Mononuclear cell (primary cell): Measurements from ENCODE around the gene TPGS2. TPM values are rescaled to one million over a fixed set of nuclear protein-coding genes. Genes with fewer than 3 reads are reported as not detected.
"Not testable (repeated sequence)": the region's sequence is repeated elsewhere in the genome, so short reads cannot be mapped to it uniquely, and the experiment has no call there.

Experiments
- H3K27me3 ChIP-seq: 2 replicates; pipeline ENCODE4 v1.6.0; 2011; ENCODE audit warnings: low read length, control low read depth; ENCODE audit not compliant: insufficient read depth
- H3K4me1 ChIP-seq: 2 replicates; pipeline ENCODE4 v1.5.1; 2011; ENCODE audit warnings: mild to moderate bottlenecking, low read length, control low read depth; ENCODE audit not compliant: insufficient read depth
- H3K4me3 ChIP-seq: 2 replicates; pipeline ENCODE4 v1.5.1; 2011; ENCODE audit warnings: mild to moderate bottlenecking, low read length, moderate library complexity
- H3K9me3 ChIP-seq: 2 replicates; pipeline ENCODE4 v1.5.1; 2011; ENCODE audit warnings: low read depth, mild to moderate bottlenecking, control low read depth, low read length
- total RNA-seq: library from RNA; depleted of rRNA; stranded (reverse); fragments of >200 nt; gene quantifications from one replicate; pipeline ENCODE4 v1.2.3, GENCODE V29; 2012

Gene TPGS2
- total RNA-seq, 1 donor = 35.5 TPM

- Histone ChIP-seq H3K9me3 (no peaks in the 10 kb centered on the region), H3K4me1 (no peaks in the 10 kb centered on the region), H3K4me3 (no peak overlapping the region), H3K27me3 (no peaks in the 10 kb centered on the region)
These were observed 57.6 kb downstream of the TPGS2 start for GRCh38 chr18:36771245-36771644.

- Histone ChIP-seq H3K4me3 (no peak overlapping the region), H3K9me3 (no peaks in the 10 kb centered on the region), H3K27me3 (no peaks in the 10 kb centered on the region), H3K4me1 (no peaks in the 10 kb centered on the region)
These were observed 58.4 kb downstream of the TPGS2 start for GRCh38 chr18:36770315-36770946.

- H3K4me3 ChIP-seq = no peak overlapping the region
- H3K9me3 ChIP-seq = no peaks in the 10 kb centered on the region
- no peaks in the 10 kb centered on the region for H3K4me1 ChIP-seq
- H3K27me3 ChIP-seq = no peaks in the 10 kb centered on the region
These were observed 59.0 kb downstream of the TPGS2 start for GRCh38 chr18:36769611-36770314.

- Histone ChIP-seq H3K4me1 (no peaks in the 10 kb centered on the region), H3K4me3 (no peak overlapping the region), H3K27me3 (no peaks in the 10 kb centered on the region), H3K9me3 (no peaks in the 10 kb centered on the region)
These were observed 59.6 kb downstream of the TPGS2 start for GRCh38 chr18:36769172-36769571.

- Histone ChIP-seq H3K4me1 (no peaks in the 10 kb centered on the region), H3K4me3 (no peak overlapping the region), H3K9me3 (no peaks in the 10 kb centered on the region), H3K27me3 (no peaks in the 10 kb centered on the region)
These were observed 62.0 kb downstream of the TPGS2 start for GRCh38 chr18:36766836-36767235.

GRCh38 chr18:36762965-36763364 is 65.8 kb downstream of the TPGS2 start:
- H3K27me3 ChIP-seq, H3K9me3 ChIP-seq, H3K4me1 ChIP-seq, H3K4me3 ChIP-seq: not testable (repeated sequence)

- no peaks in the 10 kb centered on the region for H3K27me3 ChIP-seq
These were observed 66.7 kb downstream of the TPGS2 start for GRCh38 chr18:36762074-36762473.

GRCh38 chr18:36761186-36761698 is 67.6 kb downstream of the TPGS2 start:
- H3K27me3 ChIP-seq = no peaks in the 10 kb centered on the region
- H3K9me3 ChIP-seq = no peaks in the 10 kb centered on the region
- H3K4me1 ChIP-seq = no peaks in the 10 kb centered on the region
- no peak overlapping the region for H3K4me3 ChIP-seq

More at GRCh38 chr18:36762074-36762473, 66.7 kb downstream of the TPGS2 start:
- H3K4me3 ChIP-seq = no peak overlapping the region
- no peaks in the 10 kb centered on the region for H3K9me3 ChIP-seq
- H3K4me1 ChIP-seq = no peaks in the 10 kb centered on the region

GRCh38 chr18:36760598-36760997 is 68.2 kb downstream of the TPGS2 start:
- Histone ChIP-seq H3K4me1 (no peaks in the 10 kb centered on the region), H3K9me3 (no peaks in the 10 kb centered on the region), H3K4me3 (no peak overlapping the region), H3K27me3 (no peaks in the 10 kb centered on the region)

- Histone ChIP-seq H3K27me3 (no peaks in the 10 kb centered on the region), H3K4me3 (no peak overlapping the region), H3K4me1 (no peaks in the 10 kb centered on the region)
These were observed 69.5 kb downstream of the TPGS2 start for GRCh38 chr18:36759167-36759776.

GRCh38 chr18:36758623-36759022 is 70.2 kb downstream of the TPGS2 start:
- H3K4me1 ChIP-seq = no peaks in the 10 kb centered on the region
- no peaks in the 10 kb centered on the region for H3K27me3 ChIP-seq
- H3K9me3 ChIP-seq = no peaks in the 10 kb centered on the region
- H3K4me3 ChIP-seq = no peak overlapping the region

More at GRCh38 chr18:36759167-36759776, 69.5 kb downstream of the TPGS2 start:
- no peaks in the 10 kb centered on the region for H3K9me3 ChIP-seq

GRCh38 chr18:36757991-36758390 is 70.8 kb downstream of the TPGS2 start:
- Histone ChIP-seq H3K27me3 (no peaks in the 10 kb centered on the region), H3K4me1 (no peaks in the 10 kb centered on the region), H3K9me3 (no peaks in the 10 kb centered on the region), H3K4me3 (no peak overlapping the region)

GRCh38 chr18:36757081-36757480 is 71.7 kb downstream of the TPGS2 start:
- Histone ChIP-seq H3K4me1 (no peaks in the 10 kb centered on the region), H3K27me3 (no peaks in the 10 kb centered on the region), H3K4me3 (no peak overlapping the region), H3K9me3 (no peaks in the 10 kb centered on the region)

- Histone ChIP-seq H3K4me3 (no peak overlapping the region), H3K9me3 (no peaks in the 10 kb centered on the region), H3K4me1 (no peaks in the 10 kb centered on the region), H3K27me3 (no peaks in the 10 kb centered on the region)
These were observed 72.6 kb downstream of the TPGS2 start for GRCh38 chr18:36756242-36756641.
